AG04449 (cell line): Measurements from ENCODE around the gene ELP5.
A peak's percentile ranks its signal among the peaks of the same experiment; 100 is the strongest.

ENCODE experiments used
- CTCF ChIA-PET: fragments of 350-600 bp; formaldehyde crosslinking; extraction: SDS; loops from one replicate; lab custom pipeline; 2021; ENCODE audit warnings: antibody characterized with exemption; lab: Yijun Ruan, JAX
- POLR2A ChIA-PET: fragments of 400-600, 350-600 bp; formaldehyde crosslinking; extraction: SDS; loops from one replicate; lab custom pipeline; 2020; ENCODE audit warnings: antibody characterized with exemption, inconsistent platforms; lab: Yijun Ruan, JAX
- DNase-seq: peaks from one replicate; pipeline ENCODE4 v3.0.0-alpha.2; 2010; ENCODE audit warnings: low read depth, low spot score
- H3K4me3 ChIP-seq: 2 replicates; pipeline ENCODE4 v1.5.1; 2011; ENCODE audit warnings: low read depth, mild to moderate bottlenecking, control low read depth, low read length
- CTCF ChIP-seq: IDR thresholded peaks from one replicate; pipeline ENCODE4 v1.5.1; 2011; ENCODE audit warnings: mild to moderate bottlenecking, moderate library complexity, low read length, control low read depth, inconsistent platforms; ENCODE audit not compliant: insufficient read depth; ENCODE audit errors: missing control alignments

Gene ELP5

DNA sequence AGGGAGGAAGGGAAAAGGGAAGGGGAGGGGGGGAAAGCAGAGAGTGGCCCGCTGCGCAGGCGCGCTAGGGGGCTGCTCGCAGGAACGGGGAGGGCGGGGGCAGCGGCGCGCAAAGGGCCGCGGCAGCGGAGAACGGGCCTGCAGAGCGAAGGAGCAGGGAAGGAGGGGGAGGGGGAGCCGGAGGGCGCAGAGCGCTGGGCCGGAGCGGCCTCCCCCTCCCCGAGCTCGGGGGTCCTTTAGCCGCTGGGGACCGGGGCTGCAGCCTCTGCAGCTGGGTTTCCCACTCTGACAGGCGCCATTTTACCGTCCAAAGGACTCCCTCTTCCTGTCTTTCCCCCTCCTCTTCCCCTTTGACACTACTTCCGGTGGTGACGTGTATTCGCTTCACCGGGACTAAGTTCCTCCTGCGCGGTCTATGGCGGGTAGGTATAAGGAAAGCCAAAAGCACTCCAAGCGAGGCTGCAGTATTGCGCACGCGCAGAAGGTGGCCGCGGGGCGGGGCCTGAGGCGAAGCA is 297 bp upstream of the ELP5 start, which contains the start of gene CTDNEP1:
Gene CTDNEP1, minus strand, starts transcription at position 74 of the 515 bp plus-strand sequence. CDS start 438 bp downstream, outside the sequence.
- POLR2A ChIA-PET, result interaction anchor here (0.9 to 1.2 kb wide), 3 partner anchors 9 to 12 kb away, joined by 3 to 7 read pairs (median 6); partner anchors contain the start of genes GABARAP and PHF23
- DNase-seq, result peak; percentile 99
- peak within 1 kb of the TSS; percentile 88 for H3K4me3 ChIP-seq
- CTCF ChIA-PET, result interaction anchor here (0.8 to 1.3 kb wide), 5 partner anchors 11 to 309 kb away, joined by 3 to 5 read pairs (median 3); no protein-coding TSS in a partner anchor
- no peak for TF ChIP-seq CTCF

DNA sequence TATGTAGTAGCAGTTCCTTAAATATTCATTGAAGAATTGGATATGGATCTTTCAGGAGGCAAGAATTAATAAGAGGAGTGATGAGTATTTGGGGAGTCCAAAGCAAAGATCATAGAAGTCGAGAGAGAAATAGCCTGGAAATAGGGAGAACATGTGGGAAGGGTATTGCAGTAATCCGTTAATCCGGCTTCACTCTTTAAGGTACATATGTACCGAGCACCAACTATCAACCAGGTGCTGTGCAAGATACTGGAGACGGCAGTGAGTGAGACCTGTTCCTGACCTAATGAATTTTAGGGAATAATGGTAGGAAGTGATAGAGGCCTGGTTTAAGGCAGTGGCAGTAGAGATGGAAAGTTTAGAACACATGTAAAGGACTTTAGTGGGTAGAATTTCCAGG is 1.1 kb downstream of the ELP5 start:
- ChIA-PET CTCF (interaction anchor here (2.2 kb wide), 1 partner anchor 12 kb away, joined by 9 read pairs; no protein-coding TSS in a partner anchor), POLR2A (no interaction called here)
- H3K4me3 ChIP-seq, result peak overlapping the region; percentile 84
- no peak for TF ChIP-seq CTCF
- no peak for DNase-seq

GRCh38 chr17:7254511-7254910 is 2.5 kb downstream of the ELP5 start:
- ChIA-PET CTCF (interaction anchor here (1.4 to 2.2 kb wide), 3 partner anchors 10 to 306 kb away, joined by 3 to 9 read pairs (median 3); partner anchors contain the start of gene SLC2A4), POLR2A (no interaction called here)
- DNase-seq, result no peak
- TF ChIP-seq CTCF, result no peak
- H3K4me3 ChIP-seq, result no peak overlapping the region

DNA sequence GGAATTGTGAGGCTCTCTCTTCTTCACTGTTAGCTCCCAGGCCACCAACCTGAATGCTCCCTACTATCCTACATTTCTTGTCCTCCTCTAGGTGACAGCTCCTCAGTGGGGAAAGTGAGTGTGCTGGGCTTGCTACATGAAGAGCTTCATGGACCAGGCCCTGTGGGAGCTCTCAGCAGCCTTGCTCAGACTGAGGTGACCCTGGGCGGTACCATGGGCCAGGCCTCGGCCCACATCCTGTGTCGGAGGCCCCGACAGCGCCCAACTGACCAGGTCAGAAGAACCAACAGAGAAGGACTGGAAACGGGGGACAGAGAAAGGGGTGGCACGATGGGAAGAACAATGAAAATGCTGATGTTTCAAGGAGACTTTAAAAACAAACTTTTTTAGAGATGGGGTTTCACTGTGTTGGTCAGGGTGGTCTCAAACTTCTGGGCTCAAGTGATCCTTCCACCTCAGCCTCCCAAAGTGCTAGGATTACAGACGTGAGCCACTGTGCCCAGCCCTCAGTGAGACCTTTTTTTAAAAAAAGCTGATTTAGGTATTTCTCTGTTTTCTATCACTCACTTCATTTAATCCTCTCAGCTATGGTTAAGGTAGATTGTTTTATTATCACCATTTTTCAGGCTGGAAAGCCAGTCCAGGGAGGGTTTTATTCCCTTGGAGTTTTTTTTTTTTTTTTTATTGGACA is 4.9 kb downstream of the ELP5 start:
- CTCF ChIA-PET, result interaction anchor here (0.7 to 1.4 kb wide), 4 partner anchors 24 to 303 kb away, joined by 3 to 7 read pairs (median 4); partner anchors contain the start of gene SLC2A4
- no peak for TF ChIP-seq CTCF
- H3K4me3 ChIP-seq, result no peak overlapping the region
- POLR2A ChIA-PET, result no interaction called here
- no peak for DNase-seq

DNA sequence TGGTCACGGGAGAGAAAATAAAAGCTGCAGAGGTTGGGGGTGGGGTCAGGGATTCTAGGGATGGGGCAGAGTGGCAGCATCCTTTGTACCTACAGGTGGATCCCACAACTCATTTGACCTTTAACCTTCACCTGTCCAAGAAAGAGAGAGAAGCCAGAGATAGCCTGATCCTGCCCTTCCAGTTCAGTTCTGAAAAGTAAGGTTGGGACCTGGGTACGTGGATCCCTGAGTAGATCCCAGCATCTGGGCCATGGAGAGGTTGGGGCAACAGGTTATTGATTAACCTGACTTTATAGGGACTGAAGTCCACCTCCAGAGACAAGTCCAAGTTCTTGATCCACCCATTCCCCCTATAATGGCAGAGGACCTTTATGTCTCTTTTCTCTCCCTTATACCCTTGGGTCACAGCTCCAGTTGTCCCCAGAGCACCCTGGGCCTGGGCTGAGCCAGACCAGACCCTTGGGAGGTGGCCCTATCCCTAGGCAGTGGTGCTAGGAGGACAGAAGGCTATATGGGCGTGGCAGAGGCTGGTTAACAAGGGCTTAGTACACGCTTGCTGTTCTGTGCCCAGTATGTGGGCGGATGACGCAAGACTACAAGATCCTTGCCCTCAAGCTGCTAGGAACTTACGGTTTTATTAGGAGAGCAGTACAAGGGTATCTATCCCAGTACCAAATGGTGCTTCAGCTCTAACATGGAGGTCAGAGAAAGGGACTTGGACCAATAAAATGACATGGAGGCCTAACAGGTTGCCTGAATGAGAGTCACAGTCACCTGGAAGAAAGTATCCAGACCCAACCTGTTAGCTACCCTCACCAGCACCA is 6.9 kb downstream of the ELP5 start:
- no peak overlapping the region for H3K4me3 ChIP-seq
- no peak for TF ChIP-seq CTCF
- DNase-seq, result no peak
- ChIA-PET POLR2A (interaction anchor here (0.5 to 1.2 kb wide), 2 partner anchors 23 to 52 kb away, joined by 3 read pairs; partner anchors contain the start of gene SLC2A4), CTCF (interaction anchor here (1.2 to 3.3 kb wide), 4 partner anchors 21 to 302 kb away, joined by 3 to 13 read pairs (median 8); no protein-coding TSS in a partner anchor)
